T-helper 1 cell treated with Interleukin-12 subunit alpha and Interleukin-12 subunit beta and Interleukin-4 antibody, amounts not matched to agents 30 μg/mL and 1 μg/mL, for 36 hours (primary cell): ENCODE measurements around the gene NLRP13.
"Not testable (repeated sequence)": the region's sequence is repeated elsewhere in the genome, so short reads cannot be mapped to it uniquely, and the experiment has no call there.

Source experiments
- H3K27ac Mint-ChIP-seq: one replicate; pipeline ENCODE4 v1.8.0; 2021; ENCODE audit warnings: mild to moderate bottlenecking, mixed read lengths
- H3K27me3 Mint-ChIP-seq: one replicate; pipeline ENCODE4 v1.8.0; 2021; ENCODE audit warnings: low read depth, mixed read lengths
- H3K36me3 Mint-ChIP-seq: one replicate; pipeline ENCODE4 v1.8.0; 2021; ENCODE audit warnings: low read depth, mixed read lengths
- H3K4me1 Mint-ChIP-seq: one replicate; pipeline ENCODE4 v1.8.0; 2021; ENCODE audit warnings: low read depth, mixed read lengths
- H3K4me3 Mint-ChIP-seq: one replicate; pipeline ENCODE4 v1.8.0; 2021; ENCODE audit warnings: mild to moderate bottlenecking, moderate library complexity, mixed read lengths
- H3K9me3 Mint-ChIP-seq: one replicate; pipeline ENCODE4 v1.8.0; 2021; ENCODE audit warnings: mixed read lengths

Gene NLRP13, protein sequence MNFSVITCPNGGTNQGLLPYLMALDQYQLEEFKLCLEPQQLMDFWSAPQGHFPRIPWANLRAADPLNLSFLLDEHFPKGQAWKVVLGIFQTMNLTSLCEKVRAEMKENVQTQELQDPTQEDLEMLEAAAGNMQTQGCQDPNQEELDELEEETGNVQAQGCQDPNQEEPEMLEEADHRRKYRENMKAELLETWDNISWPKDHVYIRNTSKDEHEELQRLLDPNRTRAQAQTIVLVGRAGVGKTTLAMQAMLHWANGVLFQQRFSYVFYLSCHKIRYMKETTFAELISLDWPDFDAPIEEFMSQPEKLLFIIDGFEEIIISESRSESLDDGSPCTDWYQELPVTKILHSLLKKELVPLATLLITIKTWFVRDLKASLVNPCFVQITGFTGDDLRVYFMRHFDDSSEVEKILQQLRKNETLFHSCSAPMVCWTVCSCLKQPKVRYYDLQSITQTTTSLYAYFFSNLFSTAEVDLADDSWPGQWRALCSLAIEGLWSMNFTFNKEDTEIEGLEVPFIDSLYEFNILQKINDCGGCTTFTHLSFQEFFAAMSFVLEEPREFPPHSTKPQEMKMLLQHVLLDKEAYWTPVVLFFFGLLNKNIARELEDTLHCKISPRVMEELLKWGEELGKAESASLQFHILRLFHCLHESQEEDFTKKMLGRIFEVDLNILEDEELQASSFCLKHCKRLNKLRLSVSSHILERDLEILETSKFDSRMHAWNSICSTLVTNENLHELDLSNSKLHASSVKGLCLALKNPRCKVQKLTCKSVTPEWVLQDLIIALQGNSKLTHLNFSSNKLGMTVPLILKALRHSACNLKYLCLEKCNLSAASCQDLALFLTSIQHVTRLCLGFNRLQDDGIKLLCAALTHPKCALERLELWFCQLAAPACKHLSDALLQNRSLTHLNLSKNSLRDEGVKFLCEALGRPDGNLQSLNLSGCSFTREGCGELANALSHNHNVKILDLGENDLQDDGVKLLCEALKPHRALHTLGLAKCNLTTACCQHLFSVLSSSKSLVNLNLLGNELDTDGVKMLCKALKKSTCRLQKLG

DNA sequence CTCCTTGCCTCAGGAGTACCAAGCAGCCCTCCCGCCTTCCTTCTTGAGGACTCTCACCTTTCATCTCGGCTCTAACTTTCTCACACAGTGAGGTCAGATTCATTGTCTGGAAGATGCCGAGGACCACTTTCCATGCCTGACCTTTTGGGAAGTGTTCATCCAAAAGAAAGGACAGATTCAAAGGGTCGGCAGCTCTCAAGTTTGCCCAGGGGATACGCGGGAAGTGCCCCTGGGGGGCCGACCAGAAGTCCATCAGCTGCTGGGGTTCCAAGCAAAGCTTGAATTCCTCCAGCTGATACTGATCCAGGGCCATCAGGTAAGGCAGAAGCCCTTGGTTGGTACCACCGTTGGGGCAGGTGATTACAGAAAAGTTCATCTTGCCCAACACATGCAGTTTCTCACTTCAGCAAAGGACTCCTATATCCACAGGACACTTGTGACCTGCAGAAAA is at the start of gene NLRP13:
TSS of gene NLRP13 (minus strand) at position 401 of the 451 bp plus-strand sequence. CDS start at position 376, 25 bp downstream.
- Mint-ChIP-seq H3K36me3 (no peaks in the 10 kb centered on the region), H3K4me1 (no peaks in the 10 kb centered on the region), H3K4me3 (no peak within 1 kb of the TSS), H3K9me3 (peaks cover 61% of the 10 kb centered on the region), H3K27me3 (no peaks in the 10 kb centered on the region), H3K27ac (no peak within 1 kb of the TSS)

DNA sequence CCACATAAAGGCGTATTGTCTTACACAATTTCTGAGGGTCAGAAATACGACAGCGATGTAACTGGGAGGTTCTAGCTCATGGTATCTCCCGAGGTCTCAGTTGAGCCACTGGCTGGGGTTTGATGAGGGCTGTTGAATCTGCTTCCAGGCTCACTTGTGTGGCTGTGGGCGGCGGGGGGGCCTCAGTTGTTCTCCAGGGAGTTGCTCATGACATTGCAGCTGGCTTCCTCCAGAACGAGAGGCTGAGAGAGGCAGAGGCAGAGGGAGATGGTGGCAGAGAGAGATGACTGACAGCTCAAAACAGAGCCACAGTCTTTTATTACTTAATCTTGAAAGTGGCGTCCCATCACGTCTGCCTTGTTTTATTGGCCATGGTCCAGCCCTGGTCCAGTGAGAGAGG is 48.3 kb upstream of the NLRP13 start:
- Mint-ChIP-seq H3K4me3 (no peak overlapping the region), H3K4me1 (no peaks in the 10 kb centered on the region)

DNA sequence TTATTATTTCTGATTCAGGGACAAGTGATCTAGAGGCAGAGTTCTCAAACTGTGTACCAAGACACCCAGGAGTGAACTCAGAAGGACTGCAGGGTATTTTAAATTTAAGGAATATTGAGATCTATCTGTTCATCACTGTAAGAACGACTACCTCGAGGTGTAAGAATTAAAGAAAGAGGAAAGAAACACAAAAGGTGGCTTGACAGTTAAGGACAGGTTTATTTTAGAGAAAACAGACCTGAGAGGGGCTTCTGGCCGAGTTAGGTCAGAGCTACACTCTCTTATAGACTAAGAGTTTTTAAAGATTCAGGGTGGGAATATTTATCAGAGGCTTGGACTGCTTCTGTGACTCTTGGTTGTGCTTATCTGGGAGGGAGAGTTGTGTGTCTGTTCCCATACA is 41.8 kb upstream of the NLRP13 start:
- no peak overlapping the region for H3K4me3 Mint-ChIP-seq
- H3K27me3 Mint-ChIP-seq = no peaks in the 10 kb centered on the region
- no peak overlapping the region for H3K27ac Mint-ChIP-seq
- H3K4me1 Mint-ChIP-seq = no peaks in the 10 kb centered on the region
- peaks cover 4% of the 10 kb centered on the region for H3K36me3 Mint-ChIP-seq
- H3K9me3 Mint-ChIP-seq = peaks cover 60% of the 10 kb centered on the region

More for the DNA sequence above, 48.3 kb upstream of the NLRP13 start:
- no peak overlapping the region for H3K27ac Mint-ChIP-seq
- peaks cover 52% of the 10 kb centered on the region for H3K9me3 Mint-ChIP-seq
- no peaks in the 10 kb centered on the region for H3K27me3 Mint-ChIP-seq
- H3K36me3 Mint-ChIP-seq = no peaks in the 10 kb centered on the region

DNA sequence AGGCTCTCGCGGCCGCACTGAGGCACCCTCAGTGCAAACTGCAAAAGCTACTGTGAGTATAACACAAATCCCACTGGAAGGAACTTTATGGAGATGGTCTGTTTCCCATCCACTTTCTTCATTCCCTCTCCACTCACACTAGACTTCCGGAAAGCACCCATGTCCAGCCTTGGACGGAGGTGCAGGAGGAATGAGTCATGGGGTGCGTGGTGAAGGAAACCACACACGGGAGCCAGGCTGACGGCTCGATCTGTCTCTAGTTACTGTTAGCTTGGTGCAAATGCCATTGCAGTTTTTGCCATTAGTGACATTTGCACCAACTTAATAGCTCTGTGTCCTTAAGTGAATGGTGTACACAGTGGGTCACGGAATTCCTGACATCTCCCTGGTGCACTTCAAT is 30.1 kb upstream of the NLRP13 start:
- Mint-ChIP-seq H3K27me3 (no peaks in the 10 kb centered on the region), H3K9me3 (peaks cover 34% of the 10 kb centered on the region), H3K4me3 (no peak overlapping the region), H3K36me3 (no peaks in the 10 kb centered on the region), H3K27ac (no peak overlapping the region), H3K4me1 (no peaks in the 10 kb centered on the region)

DNA sequence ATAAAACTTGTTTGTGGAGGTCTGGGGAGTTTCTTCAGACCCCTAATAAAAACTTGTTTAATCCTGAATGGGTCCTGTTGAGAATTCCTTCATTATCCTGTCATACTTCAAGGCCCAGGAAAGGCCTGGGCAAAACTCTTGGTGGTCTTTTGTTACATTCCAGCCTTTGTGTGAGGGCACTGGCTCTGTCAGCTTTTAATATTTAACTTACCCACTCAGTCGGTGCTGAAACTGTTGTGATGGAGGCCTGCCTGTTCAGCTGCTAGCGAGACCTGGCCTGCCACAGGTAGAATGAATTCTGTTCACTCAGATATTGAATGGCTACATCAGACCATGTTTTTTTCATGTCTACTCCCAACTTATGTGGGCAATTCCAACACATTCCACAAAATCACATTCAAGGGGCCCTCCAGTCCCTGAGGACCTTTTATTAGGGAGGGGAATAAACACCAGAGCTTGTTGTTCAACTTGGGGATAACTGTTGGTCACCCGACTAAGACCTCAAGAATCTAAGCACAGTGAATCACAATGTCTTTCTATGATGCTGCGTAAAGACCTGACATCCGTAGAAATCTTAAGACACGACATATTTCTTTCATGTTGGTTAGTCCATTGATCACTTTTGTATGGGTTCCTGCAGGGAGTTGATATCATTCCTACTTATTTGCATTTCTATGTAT is 28.0 kb upstream of the NLRP13 start:
- Mint-ChIP-seq H3K9me3 (peaks cover 29% of the 10 kb centered on the region), H3K4me3 (no peak overlapping the region), H3K36me3 (no peaks in the 10 kb centered on the region), H3K27ac (no peak overlapping the region), H3K4me1 (no peaks in the 10 kb centered on the region), H3K27me3 (no peaks in the 10 kb centered on the region)

DNA sequence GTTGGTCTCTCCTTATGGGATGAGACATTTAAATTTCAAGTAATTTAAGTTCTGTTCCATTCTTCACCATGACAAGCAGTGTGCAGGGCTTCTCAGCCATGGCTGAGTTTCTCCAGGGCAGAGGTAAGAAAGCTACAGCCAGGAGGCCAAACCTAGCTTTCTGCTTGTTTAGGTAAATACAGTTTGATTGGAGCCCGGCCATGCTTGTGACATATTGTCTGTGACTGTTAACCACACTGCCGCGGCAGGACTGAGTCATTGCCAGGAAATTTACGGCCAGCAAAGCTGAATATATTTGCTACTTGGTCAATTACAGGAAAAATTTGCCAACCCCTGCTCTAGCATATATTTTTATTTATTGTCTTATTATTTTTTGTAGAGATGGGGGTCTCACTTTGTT is 26.2 kb upstream of the NLRP13 start:
- Mint-ChIP-seq H3K4me3 (no peak overlapping the region), H3K4me1 (no peaks in the 10 kb centered on the region), H3K9me3 (peaks cover 25% of the 10 kb centered on the region), H3K27ac (no peak overlapping the region), H3K36me3 (no peaks in the 10 kb centered on the region), H3K27me3 (no peaks in the 10 kb centered on the region)

DNA sequence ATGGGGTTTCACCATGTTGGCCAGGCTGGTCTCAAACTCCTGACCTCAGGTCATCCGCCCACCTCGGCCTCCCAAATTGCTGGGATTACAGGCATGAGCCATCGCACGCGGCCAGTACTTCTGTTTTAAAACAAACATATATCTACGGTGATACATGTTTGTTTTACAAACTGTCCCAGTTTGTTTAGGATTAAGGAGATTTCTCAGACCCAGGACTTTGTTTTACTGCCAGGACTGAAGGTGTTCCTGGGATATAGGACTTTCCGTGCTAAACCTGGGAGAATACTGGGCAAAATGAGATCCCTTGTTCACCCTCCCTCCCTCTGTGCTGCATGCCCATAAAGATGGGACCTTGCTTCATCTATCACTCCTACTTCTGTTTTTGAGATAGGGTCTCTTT is 24.3 kb upstream of the NLRP13 start:
- no peak overlapping the region for H3K4me3 Mint-ChIP-seq

DNA sequence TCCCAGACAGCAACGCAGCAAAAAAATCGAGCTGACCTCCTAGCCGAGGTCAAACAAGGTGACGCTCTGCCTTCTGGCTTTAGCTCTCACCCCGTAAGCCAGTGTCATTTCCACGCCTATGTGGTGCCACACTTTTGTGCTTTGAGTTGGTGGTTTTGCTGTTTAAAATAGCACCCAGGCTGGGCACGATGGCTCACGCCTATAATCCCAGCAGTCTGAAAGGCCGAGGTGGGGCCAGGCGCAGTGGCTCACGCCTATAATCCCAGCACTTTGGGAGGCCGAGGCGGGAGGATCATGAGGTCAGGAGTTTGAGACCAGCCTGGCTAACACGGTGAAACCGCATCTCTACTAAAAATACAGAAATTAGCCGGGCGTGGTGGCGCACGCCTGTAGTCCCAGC is 18.4 kb upstream of the NLRP13 start:
- H3K36me3 Mint-ChIP-seq, H3K4me1 Mint-ChIP-seq, H3K4me3 Mint-ChIP-seq, H3K27ac Mint-ChIP-seq, H3K27me3 Mint-ChIP-seq: not testable (repeated sequence)
- H3K9me3 Mint-ChIP-seq = peaks cover 36% of the 10 kb centered on the region

More for the DNA sequence above, 24.3 kb upstream of the NLRP13 start:
- Mint-ChIP-seq H3K27me3 (no peaks in the 10 kb centered on the region), H3K9me3 (peaks cover 28% of the 10 kb centered on the region), H3K4me1 (no peaks in the 10 kb centered on the region), H3K27ac (no peak overlapping the region), H3K36me3 (no peaks in the 10 kb centered on the region)

DNA sequence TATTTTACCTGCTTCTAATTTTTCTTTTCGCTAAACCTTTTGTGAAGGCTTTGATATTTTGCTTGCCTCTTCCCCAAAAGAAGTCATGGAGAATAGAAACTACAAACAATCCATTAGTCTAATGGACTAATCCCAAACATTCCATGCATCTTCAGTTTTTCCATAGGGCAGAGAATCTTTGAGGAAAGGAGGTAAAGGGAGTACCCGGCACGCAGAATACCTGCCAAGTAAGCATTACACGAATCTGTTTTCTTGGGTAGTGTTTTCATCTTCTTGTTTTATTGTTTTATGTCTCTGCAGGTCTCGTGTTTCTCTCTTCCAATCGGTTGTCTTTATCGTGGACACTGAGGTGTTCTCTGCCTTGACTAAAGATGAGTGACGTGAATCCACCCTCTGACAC is 15.4 kb upstream of the NLRP13 start, which contains the start of gene NLRP8:
TSS of gene NLRP8 (plus strand) at position 301 of the 400 bp plus-strand sequence.
- Mint-ChIP-seq H3K4me1 (no peaks in the 10 kb centered on the region), H3K4me3 (no peak within 1 kb of the TSS), H3K36me3 (peaks cover 2% of the 10 kb centered on the region), H3K27me3 (no peaks in the 10 kb centered on the region), H3K9me3 (peaks cover 38% of the 10 kb centered on the region), H3K27ac (no peak within 1 kb of the TSS)

DNA sequence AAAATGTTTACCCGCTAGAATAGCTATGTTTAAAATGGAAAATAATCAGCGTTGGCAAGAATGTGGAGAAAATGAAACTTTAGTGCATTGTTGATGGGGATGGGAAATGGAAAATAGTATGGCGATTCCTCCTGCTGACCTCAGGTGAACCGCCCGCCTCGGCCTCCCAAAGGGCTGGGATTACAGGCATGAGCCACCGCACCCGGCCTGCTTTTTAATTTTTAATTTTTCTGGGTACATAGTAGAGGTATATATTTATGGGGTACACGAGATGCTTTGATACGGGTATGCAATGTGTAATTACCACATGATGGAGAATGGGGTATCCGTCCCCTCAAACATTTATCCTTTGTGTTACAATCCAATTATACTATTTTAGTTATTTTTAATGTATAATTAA is 8.2 kb upstream of the NLRP13 start:
- peaks cover 2% of the 10 kb centered on the region for H3K36me3 Mint-ChIP-seq
- no peaks in the 10 kb centered on the region for H3K4me1 Mint-ChIP-seq
- H3K27ac Mint-ChIP-seq = no peak overlapping the region
- peaks cover 57% of the 10 kb centered on the region for H3K9me3 Mint-ChIP-seq
- no peaks in the 10 kb centered on the region for H3K27me3 Mint-ChIP-seq
- H3K4me3 Mint-ChIP-seq = no peak overlapping the region

DNA sequence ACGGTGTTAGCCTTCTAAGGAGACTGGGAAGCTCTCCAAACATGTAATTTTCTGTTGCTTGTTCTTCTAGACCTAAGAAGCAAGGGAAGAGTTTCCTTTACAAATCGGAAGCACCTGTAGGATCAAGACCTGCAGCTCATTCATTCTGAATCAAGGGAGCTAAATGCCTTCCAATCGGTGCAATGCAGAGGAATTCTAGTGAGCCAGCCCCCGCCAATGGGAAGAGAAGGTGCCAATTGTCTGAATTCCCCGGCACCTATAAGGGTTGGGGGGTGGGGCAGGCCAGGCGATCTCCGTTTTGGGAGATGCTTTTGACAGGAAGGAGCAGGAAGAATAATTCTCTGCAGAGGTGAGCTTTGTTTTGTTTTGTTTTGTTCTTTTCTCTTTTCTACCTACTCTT is 7.1 kb upstream of the NLRP13 start:
- Mint-ChIP-seq H3K4me1 (no peaks in the 10 kb centered on the region), H3K9me3 (peaks cover 66% of the 10 kb centered on the region)

DNA sequence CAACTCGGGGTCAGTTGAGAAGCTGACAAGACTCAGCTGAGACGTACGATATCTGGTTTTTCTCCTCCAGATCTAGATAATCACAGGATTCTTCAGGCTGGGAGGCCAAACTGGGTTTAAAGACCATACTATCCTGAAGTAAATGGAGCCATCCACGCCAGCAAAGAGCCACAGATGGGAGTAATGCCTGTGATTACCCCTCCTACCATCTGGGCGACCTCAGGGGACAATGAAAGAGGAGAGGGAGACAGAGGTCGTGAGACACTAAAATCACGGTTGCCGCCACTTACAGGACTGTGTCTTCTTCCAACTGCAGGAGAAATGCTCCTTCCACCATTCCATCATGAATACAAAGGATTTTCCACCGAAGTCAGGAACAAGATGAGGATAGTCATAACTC is 3.1 kb upstream of the NLRP13 start:
- Mint-ChIP-seq H3K9me3 (peaks cover 56% of the 10 kb centered on the region), H3K4me1 (no peaks in the 10 kb centered on the region), H3K36me3 (no peaks in the 10 kb centered on the region), H3K27ac (no peak overlapping the region), H3K27me3 (no peaks in the 10 kb centered on the region), H3K4me3 (no peak overlapping the region)

More for the DNA sequence above, 7.1 kb upstream of the NLRP13 start:
- no peak overlapping the region for H3K27ac Mint-ChIP-seq
- no peaks in the 10 kb centered on the region for H3K27me3 Mint-ChIP-seq
- no peak overlapping the region for H3K4me3 Mint-ChIP-seq
- H3K36me3 Mint-ChIP-seq = peaks cover 2% of the 10 kb centered on the region

DNA sequence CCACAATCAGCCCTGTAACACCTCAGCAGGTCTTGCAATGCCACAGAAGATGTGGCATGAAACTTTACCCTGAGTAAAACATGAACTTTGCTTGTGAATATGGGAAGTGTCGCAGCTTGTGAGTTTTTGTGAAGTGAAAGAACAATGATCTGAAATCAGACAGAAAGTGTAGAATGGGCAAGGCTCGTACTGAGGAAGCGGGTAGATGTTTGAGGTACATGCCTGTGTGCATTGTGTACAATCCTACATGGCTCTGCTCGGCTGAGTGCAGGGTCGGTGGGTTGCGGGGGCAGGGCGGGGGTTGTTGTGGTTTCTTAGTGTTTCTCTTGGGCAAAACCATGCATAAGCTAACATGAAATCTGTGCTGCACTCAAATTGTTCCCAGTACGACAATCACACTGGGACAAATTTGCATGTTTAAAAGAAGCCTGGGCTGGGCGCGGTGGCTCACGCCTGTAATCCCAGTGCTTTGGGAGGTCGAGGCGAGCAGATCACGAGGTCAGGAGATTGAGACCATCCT is 1.1 kb downstream of the NLRP13 start:
- Mint-ChIP-seq H3K4me1 (no peaks in the 10 kb centered on the region), H3K27ac (no peak overlapping the region), H3K27me3 (no peaks in the 10 kb centered on the region), H3K4me3 (no peak overlapping the region), H3K9me3 (peaks cover 66% of the 10 kb centered on the region), H3K36me3 (no peaks in the 10 kb centered on the region)

DNA sequence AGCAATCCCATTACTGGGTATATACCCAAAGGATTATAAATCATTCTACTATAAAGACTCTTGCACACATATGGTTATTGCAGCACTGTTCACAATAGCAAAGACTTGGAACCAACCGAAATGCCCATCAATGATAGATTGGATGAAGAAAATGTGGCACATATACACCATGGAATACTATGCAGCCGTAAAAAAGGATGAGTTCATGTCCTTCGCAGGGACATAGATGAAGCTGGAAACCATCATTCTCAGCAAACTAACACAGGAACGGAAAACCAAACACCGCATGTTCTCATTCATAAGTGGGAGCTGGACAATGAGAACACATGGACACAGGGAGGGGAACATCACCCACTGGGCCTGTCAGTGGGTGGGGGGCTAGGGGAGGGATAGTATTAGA is 2.9 kb downstream of the NLRP13 start:
- H3K27me3 Mint-ChIP-seq, H3K4me3 Mint-ChIP-seq: not testable (repeated sequence)

More for the DNA sequence above, 2.9 kb downstream of the NLRP13 start:
- not testable (repeated sequence) for H3K36me3 Mint-ChIP-seq, H3K4me1 Mint-ChIP-seq, H3K27ac Mint-ChIP-seq
- peaks cover 61% of the 10 kb centered on the region for H3K9me3 Mint-ChIP-seq
